SK-N-SH (cell line): ENCODE data around the gene SUPT4H1. TPM values are rescaled to one million over a fixed set of nuclear protein-coding genes. Genes with fewer than 3 reads are reported as not detected.

Experiments
- CTCF ChIA-PET: fragments of 300-600, 350-600 bp; formaldehyde crosslinking; extraction: SDS; loops from one replicate; lab custom pipeline; 2021; lab: Yijun Ruan, JAX
- POLR2A ChIA-PET: fragments of 350-600 bp; sonication (Branson Sonifier 250); formaldehyde crosslinking; extraction: SDS; loops from one replicate; lab custom pipeline; 2020; ENCODE audit warnings: antibody characterized with exemption, inconsistent platforms; lab: Yijun Ruan, JAX
- DNase-seq: peaks from one replicate; pipeline ENCODE4 v3.0.0; 2012
- H2AFZ ChIP-seq: fragments of 200-600 bp; sonication (generic); 2 replicates; pipeline ENCODE4 v1.8.1; 2016; ENCODE audit warnings: antibody characterized with exemption, mild to moderate bottlenecking, low read depth
- H3F3A ChIP-seq: fragments of 200-600 bp; sonication (generic); replicated peaks from 2 replicates; pipeline ENCODE3; 2016; ENCODE audit warnings: antibody characterized with exemption, mild to moderate bottlenecking; ENCODE audit not compliant: insufficient read depth
- H3K27ac ChIP-seq, 2 experiments: fragments of 200-500 bp in 1 of 2; fragments of 200-600 bp in 1 of 2; sonication (Bioruptor generic) in 1 of 2; sonication (generic), shearing (Covaris generic) in 1 of 2; 2 replicates each; pipeline versions ENCODE4 v1.5.1 to v1.6.1; 2014 to 2016; ENCODE audit warnings: low read depth in 2 of 2, inconsistent platforms in 1 of 2, low read length in 1 of 2, mild to moderate bottlenecking in 1 of 2, mixed read lengths in 1 of 2
- H3K27me3 ChIP-seq: fragments of 200-600 bp; sonication (generic), shearing (Covaris generic); 2 replicates; pipeline ENCODE4 v1.6.1; 2016; ENCODE audit warnings: mixed run types; ENCODE audit not compliant: insufficient read depth
- H3K36me3 ChIP-seq, 2 experiments: fragments of 200-500 bp in 1 of 2; fragments of 200-600 bp in 1 of 2; sonication (Bioruptor generic) in 1 of 2; sonication (generic) in 1 of 2; replicated peaks in 1 of 2; 2 replicates each; pipeline versions ENCODE3 to v1.5.1; 2014 to 2016; ENCODE audit warnings: low read length in 1 of 2, mild to moderate bottlenecking in 1 of 2; ENCODE audit not compliant: insufficient read depth in 2 of 2, control insufficient read depth in 1 of 2
- H3K4me1 ChIP-seq, 2 experiments: fragments of 200-500 bp in 1 of 2; fragments of 200-600 bp in 1 of 2; sonication (Bioruptor generic) in 1 of 2; sonication (generic), shearing (Covaris generic) in 1 of 2; 2 replicates each; pipeline versions ENCODE4 v1.5.1 to v1.6.1; 2014 to 2016; ENCODE audit warnings: low read depth in 1 of 2, low read length in 1 of 2, mixed run types in 1 of 2; ENCODE audit not compliant: insufficient read depth in 2 of 2, control insufficient read depth in 1 of 2
- H3K4me2 ChIP-seq: fragments of 200-600 bp; sonication (generic), shearing (Covaris generic); 2 replicates; pipeline ENCODE4 v1.6.1; 2017; ENCODE audit warnings: mixed run types
- H3K4me3 ChIP-seq, 2 experiments: fragments of 200-500 bp in 1 of 2; fragments of 200-600 bp in 1 of 2; sonication (Bioruptor generic) in 1 of 2; sonication (generic), shearing (Covaris generic) in 1 of 2; 2 replicates each; pipeline versions ENCODE4 v1.5.1 to v1.8.1; 2014 to 2016; ENCODE audit warnings: low read depth in 2 of 2, inconsistent platforms in 1 of 2, low read length in 1 of 2, mild to moderate bottlenecking in 1 of 2, mixed read lengths in 1 of 2, moderate library complexity in 1 of 2
- H3K79me2 ChIP-seq: fragments of 200-600 bp; sonication (generic); 2 replicates; pipeline ENCODE4 v1.8.1; 2017; ENCODE audit warnings: mild to moderate bottlenecking; ENCODE audit not compliant: insufficient read depth
- H3K9ac ChIP-seq: fragments of 200-600 bp; sonication (generic); 2 replicates; pipeline ENCODE4 v1.6.1; 2017; ENCODE audit warnings: mixed run types
- H3K9me2 ChIP-seq: fragments of 200-600 bp; sonication (generic); 2 replicates; pipeline ENCODE4 v1.6.1; 2017; ENCODE audit warnings: mixed run types
- H3K9me3 ChIP-seq: fragments of 200-600 bp; sonication (generic); 2 replicates; pipeline ENCODE4 v1.6.1; 2017; ENCODE audit warnings: mixed run types, mild to moderate bottlenecking, moderate library complexity
- H4K20me1 ChIP-seq: fragments of 200-600 bp; sonication (generic); 2 replicates; pipeline ENCODE4 v1.6.1; 2017; ENCODE audit warnings: mild to moderate bottlenecking, mixed run types; ENCODE audit not compliant: insufficient read depth
- EZH2phosphoT487 ChIP-seq: fragments of 200-600 bp; sonication (generic); IDR thresholded peaks from 2 replicates; pipeline ENCODE4 v1.6.1; 2017; ENCODE audit warnings: low read depth, mixed run types, mild to moderate bottlenecking, antibody characterized with exemption, moderate library complexity, borderline replicate concordance
- FOXJ3 ChIP-seq: sonication (generic); formaldehyde crosslinking; IDR thresholded peaks from 2 replicates; pipeline ENCODE4 v1.5.1; 2020; ENCODE audit warnings: mild to moderate bottlenecking, missing genetic modification reagents
- GABPA ChIP-seq: IDR thresholded peaks from 2 replicates; pipeline ENCODE4 v1.4.0; 2012; ENCODE audit warnings: low read depth, mild to moderate bottlenecking
- GATA2 ChIP-seq: sonication (generic); formaldehyde crosslinking; IDR thresholded peaks from 2 replicates; pipeline ENCODE4 v1.5.0; 2020; ENCODE audit warnings: mild to moderate bottlenecking, missing genetic modification reagents
- NFIC ChIP-seq: IDR thresholded peaks from 2 replicates; pipeline ENCODE4 v1.4.0; 2012; ENCODE audit warnings: borderline replicate concordance
- NRF1 ChIP-seq: IDR thresholded peaks from 2 replicates; pipeline ENCODE4 v1.6.1; 2012; ENCODE audit warnings: low read depth, mild to moderate bottlenecking, low read length
- PBX3 ChIP-seq: IDR thresholded peaks from 2 replicates; pipeline ENCODE4; 2012
- POLR2AphosphoS5 ChIP-seq: IDR thresholded peaks from 2 replicates; pipeline ENCODE4 v1.6.1; 2012; ENCODE audit warnings: low read depth, low read length
- RCOR1 ChIP-seq: fragments of 150-350 bp; IDR thresholded peaks from 2 replicates; pipeline ENCODE4 v1.6.1; 2017; ENCODE audit warnings: antibody characterized with exemption, low read length
- RXRA ChIP-seq: IDR thresholded peaks from 2 replicates; pipeline ENCODE4 v1.4.0; 2012; ENCODE audit warnings: low read depth, mild to moderate bottlenecking, borderline replicate concordance
- SIN3A ChIP-seq: IDR thresholded peaks from 2 replicates; pipeline ENCODE4 v1.6.1; 2012; ENCODE audit warnings: low read depth, mild to moderate bottlenecking, low read length, moderate library complexity, borderline replicate concordance
- TEAD4 ChIP-seq: IDR thresholded peaks from 2 replicates; pipeline ENCODE4 v1.4.0; 2012; ENCODE audit warnings: mild to moderate bottlenecking, borderline replicate concordance; ENCODE audit not compliant: insufficient read depth
- YY1 ChIP-seq: IDR thresholded peaks from 2 replicates; pipeline ENCODE4 v1.4.0; 2012; ENCODE audit warnings: low read depth, mild to moderate bottlenecking
- ZBTB33 ChIP-seq: IDR thresholded peaks from 2 replicates; pipeline ENCODE4 v1.4.0; 2012; ENCODE audit warnings: low read depth, borderline replicate concordance
- WGBS: methylation state at CpG from one replicate; pipeline ENCODE4 v1.1.6; 2017; ENCODE audit warnings: low lambda C conversion rate; 5-methylcytosine and 5-hydroxymethylcytosine counted together
- polyA plus RNA-seq, 3 experiments: library from polyadenylated mRNA; depleted of rRNA; stranded (reverse); fragments of >200 nt; gene quantifications; 2 replicates each; pipeline ENCODE4 v1.2.3, GENCODE V29; 2012

SUPT4H1 gene
- polyA plus RNA-seq, 1 of the 3 experiments (the other 2 are of a cell fraction), result 165 TPM

- TF ChIP-seq ZBTB33 (no peak), GABPA (no peak), GATA2 (CRISPR knock-in tag) (no peak), SIN3A (no peak), YY1 (no peak), FOXJ3 (CRISPR knock-in tag) (no peak), NFIC (no peak)
Measured at GRCh38 chr17:58339755-58340404, 12.1 kb downstream of the SUPT4H1 start (continued).

GRCh38 chr17:58338841-58339754 is 12.9 kb downstream of the SUPT4H1 start:
- H3K9me2 ChIP-seq, result no peaks in the 10 kb centered on the region
- no peak overlapping the region for H3K4me3 ChIP-seq
- H3K79me2 ChIP-seq, result no peaks in the 10 kb centered on the region
- no peak for TF ChIP-seq RCOR1
- no peak for TF ChIP-seq TEAD4
- TF ChIP-seq POLR2AphosphoS5, result no peak
- TF ChIP-seq RXRA, result no peak
- TF ChIP-seq PBX3, result no peak
- no peak for TF ChIP-seq NRF1
- TF ChIP-seq EZH2phosphoT487, result no peak
- POLR2A ChIA-PET, result interaction anchor here (3.9 kb wide), 1 partner anchor 13 kb away, joined by 23 read pairs; the partner anchor contains the start of gene SUPT4H1
- H4K20me1 ChIP-seq, result no peaks in the 10 kb centered on the region
- H3K27me3 ChIP-seq, result no peaks in the 10 kb centered on the region
- no peak overlapping the region for H3K4me2 ChIP-seq
- 65% methylated on average over 10 of the region's 10 CpGs for WGBS
- peaks cover 0 to 34% of the 10 kb centered on the region in 2 experiments; a peak in 1 of 4 replicates for H3K4me1 ChIP-seq
- peak overlapping the region in 1 of 2 experiments; percentile 29; a peak in 1 of 4 replicates for H3K27ac ChIP-seq
- peak; percentile 79 for DNase-seq
- H3F3A ChIP-seq, result no peaks in the 10 kb centered on the region
- no peak overlapping the region for H2AFZ ChIP-seq
- no peaks in the 10 kb centered on the region for H3K9me3 ChIP-seq
- no peak overlapping the region for H3K9ac ChIP-seq
- CTCF ChIA-PET, result interaction anchor here (1.0 to 1.9 kb wide), 3 partner anchors 13 to 89 kb away, joined by 3 to 7 read pairs (median 3); partner anchors contain the start of genes RNF43 and SUPT4H1
- peaks cover 0 to 4% of the 10 kb centered on the region in 2 experiments for H3K36me3 ChIP-seq
